ENCODE measurements around the gene ME1. TPM values are rescaled to one million over a fixed set of nuclear protein-coding genes. Genes with fewer than 3 reads are reported as not detected.

Gene ME1
- total RNA-seq, 1 experiment from 2014 or later, result 7.8 TPM

- no peak overlapping the region for H4K5ac ChIP-seq (ENCODE audit: insufficient read length, low read depth, low read length)
- H3K79me1 ChIP-seq (ENCODE audit: insufficient read depth, low read depth, low read length, poor library complexity, severe bottlenecking), result no peaks in the 10 kb centered on the region
- no peak overlapping the region for H3K4ac ChIP-seq (ENCODE audit: low read depth, low read length)
- H2AFZ ChIP-seq (ENCODE audit: low read length), result no peak overlapping the region
- no peaks in the 10 kb centered on the region for H3K27me3 ChIP-seq (ENCODE audit: insufficient read depth, low read length)
- H3K27ac ChIP-seq (ENCODE audit: insufficient read length, low read depth, low read length), result no peak overlapping the region
- no peak overlapping the region for H3K23ac ChIP-seq (ENCODE audit: insufficient read length, low read depth, low read length)
- no peak overlapping the region for H2BK5ac ChIP-seq (ENCODE audit: insufficient read length, low read length)
- no peak overlapping the region for H4K91ac ChIP-seq (ENCODE audit: insufficient read length, low read depth, low read length)
- H3K79me2 ChIP-seq (ENCODE audit: insufficient read depth, low read length), result no peaks in the 10 kb centered on the region
- H2BK120ac ChIP-seq (ENCODE audit: low read depth, low read length, poor library complexity, severe bottlenecking), result no peak overlapping the region
- no peak overlapping the region for H3K27ac Mint-ChIP-seq
- H3K36me3 Mint-ChIP-seq (ENCODE audit: insufficient read depth in 1 of 3, low read depth in 3 of 3), result no peaks in the 10 kb centered on the region
- TF ChIP-seq CTCF (conservative IDR thresholded peaks at IDR 0.05), result no peak
- no peaks in the 10 kb centered on the region; a peak in 1 of 5 replicates for H3K9me3 Mint-ChIP-seq
- no peak overlapping the region for H2BK12ac ChIP-seq (ENCODE audit: insufficient read length, low read depth, low read length)
- H2AK5ac ChIP-seq (ENCODE audit: insufficient read length, low read length), result no peak overlapping the region
- H3K9ac ChIP-seq (ENCODE audit: extremely low read depth, insufficient read length, low read length), result no peak overlapping the region
- no peak overlapping the region for H3T11ph ChIP-seq (ENCODE audit: low read length)
- no peak overlapping the region for H3K14ac ChIP-seq (ENCODE audit: insufficient read depth, low read length)
- H3K56ac ChIP-seq (ENCODE audit: insufficient read length, low read depth, low read length), result no peak overlapping the region
- no peaks in the 10 kb centered on the region for H3K23me2 ChIP-seq (ENCODE audit: insufficient read length, low read depth, low read length, poor library complexity, severe bottlenecking)
- no peak overlapping the region for H3K18ac ChIP-seq (ENCODE audit: insufficient read length, low read depth, low read length)
- no peak for DNase-seq
- H3K4me2 ChIP-seq (ENCODE audit: insufficient read depth, insufficient read length, low read length), result no peak overlapping the region
- no peak overlapping the region for H2BK15ac ChIP-seq (ENCODE audit: low read depth, low read length)
- H4K8ac ChIP-seq (replicated peaks; ENCODE audit: insufficient read length, low read depth, low read length), result no peak overlapping the region
- H3K27me3 Mint-ChIP-seq (ENCODE audit: low read depth), result no peaks in the 10 kb centered on the region
- no peaks in the 10 kb centered on the region for H4K20me1 ChIP-seq (ENCODE audit: control insufficient read depth, insufficient read depth, insufficient read length)
- H3K4me1 ChIP-seq (ENCODE audit: insufficient read depth, low read length), result no peaks in the 10 kb centered on the region
- no peaks in the 10 kb centered on the region for H3K4me1 Mint-ChIP-seq
- H3K4me3 Mint-ChIP-seq, result no peak overlapping the region
- WGBS (ENCODE audit: extremely low coverage, insufficient read length, low lambda C conversion rate), result no CpG with 5 or more reads among the region's 2 CpGs
- H3K9me3 ChIP-seq (ENCODE audit: control insufficient read depth, low read depth, low read length), result no peaks in the 10 kb centered on the region
- H2BK20ac ChIP-seq (ENCODE audit: low read depth, low read length, poor library complexity, severe bottlenecking), result no peak overlapping the region
These were observed 17.8 kb downstream of the ME1 start for GRCh38 chr6:83413068-83413467.
